Neural progenitor cell (in vitro differentiated cells): ENCODE results near the gene SKIL.

Experiments
- CTCF ChIP-seq: fragments of 200-600 bp; sonication (generic); IDR thresholded peaks from 2 replicates; pipeline ENCODE4 v1.5.1; 2017; ENCODE audit warnings: antibody characterized with exemption, mild to moderate bottlenecking
- EZH2 ChIP-seq: fragments of 200-600 bp; sonication (generic); IDR thresholded peaks from 2 replicates; pipeline ENCODE4 v1.6.1; 2017; ENCODE audit warnings: antibody characterized with exemption, mild to moderate bottlenecking, moderate library complexity

GRCh38 chr3:170413291-170413690, 55.8 kb downstream of the SKIL start:
- no peak for TF ChIP-seq EZH2
- no peak for TF ChIP-seq CTCF
